Stomach smooth muscle (tissue), 2 donors: ENCODE measurements around the gene DBN1.

Experiments
- H3K27ac ChIP-seq: one replicate; pipeline ENCODE4 v1.7.0; 2013; ENCODE audit warnings: mild to moderate bottlenecking, low read length, inconsistent platforms
- H3K27me3 ChIP-seq, 2 donors: one replicate each; pipeline ENCODE4 v1.7.0; 2013; ENCODE audit warnings: low read length in 2 of 2; ENCODE audit not compliant: insufficient read depth in 2 of 2, control insufficient read depth in 1 of 2
- H3K36me3 ChIP-seq, 2 donors: one replicate each; pipeline ENCODE4 v1.7.0; 2013; ENCODE audit warnings: low read length in 2 of 2; ENCODE audit not compliant: control insufficient read depth in 2 of 2, insufficient read depth in 2 of 2
- H3K4me1 ChIP-seq: one replicate; pipeline ENCODE4 v1.7.0; 2013; ENCODE audit warnings: low read length; ENCODE audit not compliant: control insufficient read depth, insufficient read depth
- H3K4me3 ChIP-seq, 2 donors: one replicate each; pipeline ENCODE4 v1.7.0; 2013; ENCODE audit warnings: low read length in 2 of 2
- H3K9ac ChIP-seq, 2 donors: one replicate each; pipeline ENCODE4 v1.7.0; 2013; ENCODE audit warnings: low read length in 2 of 2, mild to moderate bottlenecking in 1 of 2
- H3K9me3 ChIP-seq, 2 donors: one replicate each; pipeline ENCODE4 v1.7.0; 2013; ENCODE audit warnings: low read length in 2 of 2; ENCODE audit not compliant: control insufficient read depth in 2 of 2
- donor health status: healthy.
- donor health status: Pancreatic carcinoma.

The DBN1 gene

GRCh38 chr5:177478711-177479646 lies 5.5 kb upstream of the DBN1 start:
- Histone ChIP-seq H3K36me3 (peaks cover 11 to 13% of the 10 kb centered on the region in 2 donors), H3K4me3 (peak overlapping the region in 1 of 2 donors; percentile 49), H3K4me1 (peaks cover 90% of the 10 kb centered on the region), H3K9me3 (no peaks in the 10 kb centered on the region), H3K27me3 (no peaks in the 10 kb centered on the region), H3K27ac (peak overlapping the region; percentile 91), H3K9ac (peak overlapping the region; percentile 26 to 58)

GRCh38 chr5:177477701-177478477 lies 4.5 kb upstream of the DBN1 start:
- Histone ChIP-seq H3K4me3 (no peak overlapping the region), H3K4me1 (peaks cover 80% of the 10 kb centered on the region), H3K27ac (peak overlapping the region; percentile 91), H3K36me3 (peaks cover 3 to 7% of the 10 kb centered on the region in 2 donors), H3K9ac (no peak overlapping the region), H3K9me3 (no peaks in the 10 kb centered on the region), H3K27me3 (no peaks in the 10 kb centered on the region)

- Histone ChIP-seq H3K27me3 (no peaks in the 10 kb centered on the region), H3K27ac (peak overlapping the region; percentile 91), H3K4me1 (peaks cover 82% of the 10 kb centered on the region), H3K9me3 (no peaks in the 10 kb centered on the region), H3K36me3 (peaks cover under 1 to 3% of the 10 kb centered on the region in 2 donors), H3K4me3 (no peak overlapping the region), H3K9ac (no peak overlapping the region)
Measured at GRCh38 chr5:177476531-177477233, 3.2 kb upstream of the DBN1 start.

GRCh38 chr5:177475563-177476427 lies 2.4 kb upstream of the DBN1 start:
- H3K9me3 ChIP-seq = no peaks in the 10 kb centered on the region
- H3K36me3 ChIP-seq = no peaks in the 10 kb centered on the region
- H3K4me3 ChIP-seq = peak overlapping the region in 1 of 2 donors; percentile 8
- no peak overlapping the region for H3K9ac ChIP-seq
- H3K27ac ChIP-seq = peak overlapping the region; percentile 91
- peaks cover 83% of the 10 kb centered on the region for H3K4me1 ChIP-seq
- no peaks in the 10 kb centered on the region for H3K27me3 ChIP-seq

GRCh38 chr5:177474846-177475562 lies 1.6 kb upstream of the DBN1 start:
- Histone ChIP-seq H3K9me3 (no peaks in the 10 kb centered on the region), H3K4me3 (no peak overlapping the region), H3K4me1 (peaks cover 85% of the 10 kb centered on the region), H3K27ac (peak overlapping the region; percentile 62), H3K9ac (no peak overlapping the region), H3K36me3 (no peaks in the 10 kb centered on the region), H3K27me3 (no peaks in the 10 kb centered on the region)

GRCh38 chr5:177474002-177474476 lies 605 bp upstream of the DBN1 start:
- peak overlapping the region in 1 of 2 donors; percentile 35 for H3K4me3 ChIP-seq
- peaks cover 85% of the 10 kb centered on the region for H3K4me1 ChIP-seq
- no peak overlapping the region for H3K9ac ChIP-seq
- H3K27me3 ChIP-seq = no peaks in the 10 kb centered on the region
- no peaks in the 10 kb centered on the region for H3K9me3 ChIP-seq
- peak overlapping the region; percentile 62 for H3K27ac ChIP-seq
- H3K36me3 ChIP-seq = no peaks in the 10 kb centered on the region

- H3K9ac ChIP-seq = peak overlapping the region; percentile 43 to 55
- H3K36me3 ChIP-seq = no peaks in the 10 kb centered on the region
- H3K4me1 ChIP-seq = peaks cover 78% of the 10 kb centered on the region
- peak overlapping the region; percentile 59 to 84 for H3K4me3 ChIP-seq
- H3K27me3 ChIP-seq = no peaks in the 10 kb centered on the region
- peak overlapping the region; percentile 31 for H3K27ac ChIP-seq
- H3K9me3 ChIP-seq = no peaks in the 10 kb centered on the region
Measured at GRCh38 chr5:177472460-177473442, 683 bp downstream of the DBN1 start.

- Histone ChIP-seq H3K9me3 (no peaks in the 10 kb centered on the region), H3K36me3 (peaks cover 0 to 5% of the 10 kb centered on the region in 2 donors), H3K4me1 (peaks cover 70% of the 10 kb centered on the region), H3K27ac (no peak overlapping the region), H3K27me3 (no peaks in the 10 kb centered on the region), H3K4me3 (peak overlapping the region; percentile 59 to 84), H3K9ac (peak overlapping the region; percentile 43 to 55)
Measured at GRCh38 chr5:177471610-177472356, 1.7 kb downstream of the DBN1 start.
